IMR-90 (cell line): Measurements from ENCODE around the gene KLK11. TPM values are rescaled to one million over a fixed set of nuclear protein-coding genes. Genes with fewer than 3 reads are reported as not detected.

Source experiments
- ATAC-seq: fragments of 200-7000 bp; cut with Tn5 transposase; 2 replicates; pipeline ENCODE4 v1.9.1; 2020; ENCODE audit warnings: low read depth, mild to moderate bottlenecking, moderate library complexity
- BruUV-seq: library from RNA; stranded (reverse); fragments of 400-500 nt; replicated peaks from 2 replicates; lab custom pipeline; 2021; lab: Mats Ljungman, UMichigan
- CTCF ChIA-PET: fragments of 300-600 bp; formaldehyde crosslinking; extraction: SDS; loops from one replicate; lab custom pipeline; 2021; ENCODE audit warnings: antibody characterized with exemption; lab: Yijun Ruan, JAX
- POLR2A ChIA-PET: fragments of 300-600 bp; sonication (Branson Sonifier 250); formaldehyde crosslinking; loops from one replicate; lab custom pipeline; 2022; ENCODE audit warnings: antibody characterized with exemption; ENCODE audit not compliant: unreplicated experiment; lab: Charles Lee
- DNase-seq: peaks from one replicate; pipeline ENCODE4 v3.0.0; 2013
- H2AFZ ChIP-seq: replicated peaks from 2 replicates; pipeline ENCODE3; 2013; ENCODE audit warnings: low read length, mild to moderate bottlenecking; ENCODE audit not compliant: poor library complexity
- H2AK5ac ChIP-seq: 2 replicates; pipeline ENCODE4 v1.6.1; 2013; ENCODE audit warnings: low read depth, low read length, inconsistent platforms
- H2AK9ac ChIP-seq: replicated peaks from 2 replicates; pipeline ENCODE3; 2013; ENCODE audit warnings: mild to moderate bottlenecking, low read depth, low read length, moderate library complexity; ENCODE audit not compliant: poor library complexity
- H2BK120ac ChIP-seq: 2 replicates; pipeline ENCODE4 v1.6.1; 2013; ENCODE audit warnings: low read depth, low read length, inconsistent platforms
- H2BK15ac ChIP-seq: 3 replicates; pipeline ENCODE4 v1.6.1; 2013; ENCODE audit warnings: low read depth, low read length, inconsistent platforms
- H2BK20ac ChIP-seq: 2 replicates; pipeline ENCODE4 v1.6.1; 2013; ENCODE audit warnings: low read depth, mild to moderate bottlenecking, inconsistent platforms, low read length, moderate library complexity
- H2BK5ac ChIP-seq: 2 replicates; pipeline ENCODE4 v1.6.1; 2013; ENCODE audit warnings: mild to moderate bottlenecking, low read depth, low read length, inconsistent platforms; ENCODE audit not compliant: poor library complexity, severe bottlenecking
- H3K14ac ChIP-seq: replicated peaks from 2 replicates; pipeline ENCODE4 v1.6.1; 2013; ENCODE audit warnings: low read depth, low read length, inconsistent platforms
- H3K18ac ChIP-seq: 2 replicates; pipeline ENCODE4 v1.6.1; 2013; ENCODE audit warnings: low read depth, low read length, control low read depth
- H3K23ac ChIP-seq: 2 replicates; pipeline ENCODE4 v1.6.1; 2013; ENCODE audit warnings: low read depth, low read length, inconsistent platforms
- H3K27ac ChIP-seq: 2 replicates; pipeline ENCODE4 v1.5.1; 2013; ENCODE audit warnings: mild to moderate bottlenecking, control low read depth, low read length; ENCODE audit not compliant: insufficient read depth
- H3K27me3 ChIP-seq: 2 replicates; pipeline ENCODE4 v1.6.1; 2013; ENCODE audit warnings: low read length; ENCODE audit not compliant: control insufficient read depth, insufficient read depth
- H3K36me3 ChIP-seq: 2 replicates; pipeline ENCODE4 v1.6.1; 2013; ENCODE audit warnings: low read length, mixed read lengths; ENCODE audit not compliant: control insufficient read depth, insufficient read depth
- H3K4ac ChIP-seq: 2 replicates; pipeline ENCODE4 v1.6.1; 2013; ENCODE audit warnings: low read depth, low read length, inconsistent platforms
- H3K4me1 ChIP-seq: 2 replicates; pipeline ENCODE4 v1.6.1; 2013; ENCODE audit warnings: low read length, mixed read lengths; ENCODE audit not compliant: control insufficient read depth, insufficient read depth
- H3K4me2 ChIP-seq: 2 replicates; pipeline ENCODE4 v1.6.1; 2013; ENCODE audit warnings: low read depth, mild to moderate bottlenecking, control low read depth, low read length, moderate library complexity
- H3K4me3 ChIP-seq: 2 replicates; pipeline ENCODE4 v1.5.1; 2013; ENCODE audit warnings: low read depth, mild to moderate bottlenecking, control low read depth, low read length, moderate library complexity; ENCODE audit not compliant: insufficient read depth
- H3K56ac ChIP-seq: 2 replicates; pipeline ENCODE4 v1.6.1; 2013; ENCODE audit warnings: low read length, inconsistent platforms; ENCODE audit not compliant: insufficient read depth; ENCODE audit errors: extremely low read depth
- H3K79me1 ChIP-seq, 2 experiments: 2 replicates each; pipeline ENCODE4 v1.6.1; 2013; ENCODE audit warnings: low read length in 2 of 2, inconsistent platforms in 1 of 2, low read depth in 1 of 2
- H3K9ac ChIP-seq: 2 replicates; pipeline ENCODE4 v1.6.1; 2013; ENCODE audit warnings: low read depth, low read length, control low read depth
- H3K9me1 ChIP-seq: 2 replicates; pipeline ENCODE4 v1.6.1; 2013; ENCODE audit warnings: low read length, inconsistent platforms; ENCODE audit not compliant: insufficient read depth
- H3K9me3 ChIP-seq: 2 replicates; pipeline ENCODE4 v1.6.1; 2013; ENCODE audit warnings: low read length; ENCODE audit not compliant: control insufficient read depth, insufficient read depth
- H4K20me1 ChIP-seq: 2 replicates; pipeline ENCODE4 v1.6.1; 2013; ENCODE audit warnings: low read length, inconsistent platforms; ENCODE audit not compliant: insufficient read depth
- H4K5ac ChIP-seq: 2 replicates; pipeline ENCODE4 v1.6.1; 2013; ENCODE audit warnings: mild to moderate bottlenecking, low read depth, low read length, control low read depth
- H4K8ac ChIP-seq, 2 experiments: 2 replicates each; pipeline ENCODE4 v1.6.1; 2013; ENCODE audit warnings: low read depth in 2 of 2, low read length in 2 of 2, control low read depth in 1 of 2, inconsistent platforms in 1 of 2
- H4K91ac ChIP-seq: 2 replicates; pipeline ENCODE4 v1.6.1; 2013; ENCODE audit warnings: low read depth, low read length, inconsistent platforms; ENCODE audit not compliant: insufficient read depth
- CEBPB ChIP-seq: IDR thresholded peaks from 2 replicates; pipeline ENCODE4 v1.6.1; 2012; ENCODE audit warnings: low read depth, low read length, improper control_type of control experiment
- CTCF ChIP-seq: conservative IDR thresholded peaks from 2 replicates; pipeline ENCODE4 v1.5.1; 2012; ENCODE audit warnings: mild to moderate bottlenecking, low read depth, low read length, improper control_type of control experiment
- FOS ChIP-seq: fragments of 150-350 bp; IDR thresholded peaks from 2 replicates; pipeline ENCODE4 v1.6.1; 2016; ENCODE audit warnings: low read depth, low read length
- MAFK ChIP-seq: IDR thresholded peaks from 2 replicates; pipeline ENCODE4 v1.6.1; 2012; ENCODE audit warnings: low read depth, low read length, improper control_type of control experiment
- MAZ ChIP-seq: IDR thresholded peaks from 2 replicates; pipeline ENCODE4 v1.6.1; 2012; ENCODE audit warnings: low read depth, mild to moderate bottlenecking, low read length, improper control_type of control experiment, moderate library complexity, borderline replicate concordance
- NFE2L2 ChIP-seq: fragments of 150-350 bp; IDR thresholded peaks from 2 replicates; pipeline ENCODE4 v1.6.1; 2016; ENCODE audit warnings: low read depth, mild to moderate bottlenecking, low read length
- POLR2A ChIP-seq: IDR thresholded peaks from 2 replicates; pipeline ENCODE4 v1.6.1; 2012; ENCODE audit warnings: mild to moderate bottlenecking, low read depth, low read length
- RAD21 ChIP-seq: IDR thresholded peaks from 2 replicates; pipeline ENCODE4 v1.6.1; 2012; ENCODE audit warnings: low read length, improper control_type of control experiment
- RCOR1 ChIP-seq: IDR thresholded peaks from 2 replicates; pipeline ENCODE4 v1.6.1; 2012; ENCODE audit warnings: mild to moderate bottlenecking, low read length, improper control_type of control experiment; ENCODE audit not compliant: insufficient replicate concordance
- RFX5 ChIP-seq: IDR thresholded peaks from 2 replicates; pipeline ENCODE4 v1.8.0; 2012; ENCODE audit warnings: low read depth, mild to moderate bottlenecking, low read length, moderate library complexity
- USF2 ChIP-seq: fragments of 150-350 bp; IDR thresholded peaks from 2 replicates; pipeline ENCODE4 v1.6.1; 2017; ENCODE audit warnings: mild to moderate bottlenecking, antibody characterized with exemption, low read length, low read depth
- whole genome bisulfite sequencing, 2 experiments: methylation state at CpG; one replicate each; pipeline versions ENCODE4 v1.1.5 to v1.1.7; 2013; ENCODE audit warnings: missing lambda C conversion rate in 2 of 2; ENCODE audit not compliant: insufficient read length in 1 of 2; ENCODE audit errors: extremely low coverage in 2 of 2; 5-methylcytosine and 5-hydroxymethylcytosine counted together
- dilution Hi-C: fragments of 300-500 bp; cut with HindIII; formaldehyde crosslinking; loops from one replicate; pipeline ENCODE4 v1.14.3; 2018; ENCODE audit warnings: low sequenced_read_pairs; ENCODE audit not compliant: unreplicated experiment
- in situ Hi-C: fragments of 300-500 bp; cut with MboI; formaldehyde crosslinking; loops from 3 replicates; pipeline ENCODE4 v1.14.3; 2019; ENCODE audit warnings: low sequenced_read_pairs, inconsistent platforms, mixed read lengths
- intact Hi-C: fragments of 100-400 bp; cut with micrococcal nuclease; formaldehyde crosslinking; loops from 2 replicates; pipeline ENCODE4 v1.10.0; 2022
- polyA plus RNA-seq, 3 experiments: library from polyadenylated mRNA; depleted of rRNA; stranded (reverse); fragments of >200 nt; gene quantifications; 2 replicates each; pipeline ENCODE4 v1.2.3, GENCODE V29; 2012; ENCODE audit warnings: low replicate concordance in 1 of 3
- total RNA-seq: library from RNA; depleted of rRNA; stranded (reverse); fragments of >200 nt; gene quantifications from 2 replicates; pipeline ENCODE4 v1.2.3, GENCODE V29; 2012

KLK11 gene
- total and polyA plus RNA-seq, 2 of the 4 experiments (the other 2 are of a cell fraction): not detected

- H3K4me2 ChIP-seq: no peak overlapping the region
- no peaks in the 10 kb centered on the region for H3K36me3 ChIP-seq
- no peak overlapping the region for H3K18ac ChIP-seq
- POLR2A ChIA-PET: no interaction called here
- H3K23ac ChIP-seq: no peak overlapping the region
- CTCF ChIA-PET: no interaction called here
- H3K79me1 ChIP-seq: no peaks in the 10 kb centered on the region
- peaks cover 6% of the 10 kb centered on the region for H3K9me3 ChIP-seq
- no peak overlapping the region for H3K9ac ChIP-seq
- TF ChIP-seq NFE2L2: no peak
- TF ChIP-seq RCOR1: no peak
- TF ChIP-seq CTCF: no peak
- no peak for TF ChIP-seq USF2
- no peak for TF ChIP-seq POLR2A
- TF ChIP-seq RAD21: no peak
- TF ChIP-seq FOS: no peak
- TF ChIP-seq MAZ: no peak
- TF ChIP-seq RFX5: no peak
- TF ChIP-seq MAFK: no peak
- no peak for TF ChIP-seq CEBPB
- no peak overlapping the region for H2AK5ac ChIP-seq
- in situ Hi-C loops: no loop called here
- no peak overlapping the region for H2AFZ ChIP-seq
- no peak overlapping the region for H2BK120ac ChIP-seq
- no peak overlapping the region for H3K56ac ChIP-seq
- no peak overlapping the region for H2BK5ac ChIP-seq
- no TSS peak for BruUV-seq
- no peak overlapping the region for H2BK15ac ChIP-seq
- H3K4me1 ChIP-seq: no peaks in the 10 kb centered on the region
- ATAC-seq (no peak), DNase-seq (no peak)
- H2BK20ac ChIP-seq: no peak overlapping the region
- no peak overlapping the region for H4K5ac ChIP-seq
- no peaks in the 10 kb centered on the region; the same call in 1 of the 2 replicates for H4K20me1 ChIP-seq
- WGBS, 2 experiments: no CpG with 5 or more reads among the region's 1 CpG
- H4K91ac ChIP-seq: no peak overlapping the region
- H3K27ac ChIP-seq: no peak overlapping the region
- no peak overlapping the region for H4K8ac ChIP-seq
- H3K9me1 ChIP-seq: no peaks in the 10 kb centered on the region
- no peak overlapping the region for H3K4me3 ChIP-seq
- H2AK9ac ChIP-seq: no peak overlapping the region
- dilution Hi-C loops: no loop called here
- H3K27me3 ChIP-seq: no peaks in the 10 kb centered on the region
- H3K4ac ChIP-seq: no peak overlapping the region
- intact Hi-C loops: no loop called here
- no peak overlapping the region for H3K14ac ChIP-seq
Measured at GRCh38 chr19:51005248-51005647, 21.2 kb downstream of the KLK11 start.
